ENCODE measurements around the gene RAB20. TPM values are rescaled to one million over a fixed set of nuclear protein-coding genes. Genes with fewer than 3 reads are reported as not detected.

The RAB20 gene
- polyA plus RNA-seq, 6 donors from 2014 or later, result 0.74 to 3.4 (median 2.0) TPM; not detected in 1

- no peak overlapping the region for H3K27ac Mint-ChIP-seq
- no peaks in the 10 kb centered on the region for H3K36me3 Mint-ChIP-seq
- ATAC-seq (ENCODE audit: low read depth in 2 of 2), result no peak
- no peak overlapping the region for H3K4me3 Mint-ChIP-seq
- no peaks in the 10 kb centered on the region for H3K9me3 Mint-ChIP-seq
- H3K4me1 Mint-ChIP-seq, result no peaks in the 10 kb centered on the region
- peaks cover 14 to 31% (median 19%) of the 10 kb centered on the region in 3 donors for H3K27me3 Mint-ChIP-seq
- no peak for DNase-seq
Measured at GRCh38 chr13:110583178-110583865, 21.8 kb upstream of the RAB20 start.

DNA sequence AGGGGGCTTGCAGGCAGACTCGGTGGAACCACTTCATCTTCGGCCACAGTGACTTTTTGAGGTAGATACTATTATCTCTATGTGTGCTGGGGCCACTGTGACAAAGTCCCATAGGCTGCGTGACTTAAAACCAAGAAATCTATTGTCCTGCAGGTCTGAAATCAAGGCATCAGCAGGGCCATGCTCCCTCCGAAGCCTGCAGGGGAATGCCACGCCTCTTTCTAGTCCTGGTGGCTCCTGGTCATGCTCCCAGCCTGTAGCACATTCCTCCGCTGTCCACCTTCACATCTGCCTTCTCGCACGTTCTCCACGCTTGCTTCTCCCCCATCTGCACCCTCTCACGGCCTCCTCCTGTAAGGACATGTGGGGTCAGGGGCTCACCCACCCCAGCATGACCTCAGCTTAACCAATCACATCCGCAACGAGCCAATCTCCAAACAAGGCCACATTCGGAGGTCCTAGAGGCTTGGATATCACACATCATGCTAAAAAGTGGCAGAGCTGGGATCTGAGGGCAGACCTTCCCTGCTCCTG, 21.0 kb upstream of the RAB20 start:
- no peaks in the 10 kb centered on the region for H3K4me1 Mint-ChIP-seq
- H3K27ac Mint-ChIP-seq, result peak overlapping the region in 1 of 6 donors; percentile 59
- H3K36me3 Mint-ChIP-seq, result no peaks in the 10 kb centered on the region
- H3K9me3 Mint-ChIP-seq, result no peaks in the 10 kb centered on the region
- no peak for DNase-seq
- no peak overlapping the region for H3K4me3 Mint-ChIP-seq
- H3K27me3 Mint-ChIP-seq, result peaks cover 14 to 36% (median 23%) of the 10 kb centered on the region in 3 donors
- ATAC-seq (ENCODE audit: low read depth in 2 of 2), result no peak

DNA sequence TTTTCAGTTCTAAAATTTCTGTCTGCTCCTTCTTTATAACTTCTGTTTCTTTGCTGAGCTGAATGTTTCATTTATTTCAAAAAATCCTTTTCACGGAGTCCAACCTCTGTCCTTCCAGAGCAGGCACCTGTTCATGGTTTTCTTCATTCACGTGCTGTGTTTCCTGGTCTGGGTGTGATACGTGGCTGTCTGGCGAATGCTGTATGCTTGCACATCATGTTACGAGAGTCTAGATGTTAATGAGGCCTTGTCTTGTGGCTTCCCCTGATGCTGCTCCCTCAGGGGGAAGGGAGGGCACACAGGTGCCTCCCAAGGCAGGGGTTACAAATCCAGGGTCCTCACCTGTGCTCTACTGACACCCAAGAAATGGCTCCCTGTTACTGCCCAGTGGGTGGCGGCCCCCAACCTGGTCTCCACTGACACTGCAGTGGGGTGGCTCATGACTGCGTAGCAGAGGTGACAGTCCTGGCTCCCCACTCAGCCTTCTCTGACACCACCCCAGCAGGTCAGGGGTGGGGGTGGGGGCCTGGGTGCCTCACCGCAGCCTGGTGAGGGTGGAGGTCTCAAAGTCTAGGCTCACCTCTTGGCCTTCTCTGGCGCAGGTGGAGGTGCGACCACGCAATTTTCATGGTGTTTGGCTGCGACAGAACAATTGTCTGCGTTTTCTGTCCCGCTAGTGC, 20.1 kb upstream of the RAB20 start:
- no peaks in the 10 kb centered on the region for H3K4me1 Mint-ChIP-seq
- no peaks in the 10 kb centered on the region for H3K36me3 Mint-ChIP-seq
- DNase-seq (no peak), ATAC-seq (ENCODE audit: low read depth in 2 of 2) (no peak)
- no peaks in the 10 kb centered on the region for H3K9me3 Mint-ChIP-seq
- peak overlapping the region in 2 of 6 donors; percentile 11 to 75 for H3K27ac Mint-ChIP-seq
- peaks cover 14 to 41% (median 23%) of the 10 kb centered on the region in 3 donors for H3K27me3 Mint-ChIP-seq
- no peak overlapping the region for H3K4me3 Mint-ChIP-seq

- Mint-ChIP-seq H3K27me3 (peaks cover 9 to 35% (median 25%) of the 10 kb centered on the region in 3 donors), H3K4me3 (no peak overlapping the region), H3K4me1 (peaks cover 4 to 5% (median 5%) of the 10 kb centered on the region in 3 donors), H3K36me3 (no peaks in the 10 kb centered on the region), H3K27ac (peak overlapping the region in 1 of 6 donors; percentile 75), H3K9me3 (no peaks in the 10 kb centered on the region)
- DNase-seq (no peak), ATAC-seq (ENCODE audit: low read depth in 2 of 2) (no peak)
Measured at GRCh38 chr13:110580800-110581199, 19.3 kb upstream of the RAB20 start.

GRCh38 chr13:110578363-110578762, 16.8 kb upstream of the RAB20 start:
- peak overlapping the region in 1 of 6 donors; percentile 37 for H3K27ac Mint-ChIP-seq
- DNase-seq (no peak), ATAC-seq (ENCODE audit: low read depth in 2 of 2) (no peak)
- H3K4me3 Mint-ChIP-seq, result no peak overlapping the region
- no peaks in the 10 kb centered on the region for H3K9me3 Mint-ChIP-seq
- H3K4me1 Mint-ChIP-seq, result peaks cover 11 to 12% (median 12%) of the 10 kb centered on the region in 3 donors
- no peaks in the 10 kb centered on the region for H3K36me3 Mint-ChIP-seq
- peaks cover 0 to 43% (median 36%) of the 10 kb centered on the region in 3 donors for H3K27me3 Mint-ChIP-seq

DNA sequence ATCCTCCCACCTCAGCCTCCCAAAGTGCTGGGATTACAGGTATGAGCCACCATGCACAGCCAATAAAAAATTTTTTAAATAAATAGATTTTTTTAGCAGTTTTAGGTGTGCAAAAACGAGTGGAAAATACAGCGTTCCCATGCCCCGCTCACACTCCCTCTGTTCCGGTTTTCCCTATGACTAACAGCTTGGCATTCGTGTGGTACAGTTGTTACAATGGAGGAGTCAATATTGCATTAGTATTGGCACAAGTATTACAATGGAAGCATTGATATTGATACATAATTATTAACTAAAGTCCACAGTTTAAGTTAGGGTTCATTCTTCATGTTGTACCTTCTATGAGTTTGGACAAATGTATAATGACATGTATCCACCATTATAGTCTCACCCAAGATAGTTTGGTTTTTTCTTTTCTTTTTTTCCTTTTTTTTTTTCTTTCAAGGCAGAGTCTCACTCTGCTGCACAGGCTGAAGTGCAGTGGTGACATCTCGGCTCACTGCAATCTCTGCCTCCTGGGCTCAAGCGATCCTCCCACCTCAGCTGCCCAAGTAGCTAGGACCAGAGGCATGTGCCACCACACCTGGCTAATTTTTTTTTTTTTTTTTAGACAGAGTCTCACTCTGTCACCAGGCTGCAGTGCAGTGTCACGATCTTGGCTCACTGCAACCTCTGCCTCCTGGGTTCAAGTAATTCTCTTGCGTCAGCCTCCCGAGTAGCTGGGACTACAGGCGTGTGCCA, 15.4 kb upstream of the RAB20 start:
- ATAC-seq (ENCODE audit: low read depth in 2 of 2), result no peak
- Mint-ChIP-seq H3K27ac (no peak overlapping the region), H3K9me3 (no peaks in the 10 kb centered on the region), H3K4me3 (no peak overlapping the region), H3K36me3 (no peaks in the 10 kb centered on the region), H3K27me3 (peaks cover 0 to 42% (median 41%) of the 10 kb centered on the region in 3 donors), H3K4me1 (peaks cover 11 to 22% (median 12%) of the 10 kb centered on the region in 3 donors)
- DNase-seq, result no peak

DNA sequence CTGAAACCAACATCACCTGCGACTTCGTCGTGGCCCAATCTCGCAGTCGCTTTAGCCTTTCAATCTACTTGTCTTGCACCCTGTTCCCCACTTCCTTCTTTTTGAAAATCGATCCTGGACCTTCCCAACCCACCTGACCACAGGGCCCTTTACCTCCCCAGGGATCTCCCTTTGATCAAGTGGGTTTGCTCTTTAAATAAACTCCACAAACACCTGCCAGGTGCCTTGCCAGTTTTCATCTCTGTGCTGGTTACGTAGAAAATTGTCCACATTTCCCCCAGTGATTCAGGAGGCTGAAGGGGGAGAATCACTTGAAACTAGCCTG, 14.5 kb upstream of the RAB20 start:
- Mint-ChIP-seq H3K4me1 (peaks cover 11 to 25% (median 12%) of the 10 kb centered on the region in 3 donors), H3K36me3 (no peaks in the 10 kb centered on the region), H3K4me3 (peak overlapping the region in 6 of 8 donors; percentile 13 to 59 (median 44)), H3K27me3 (peaks cover 0 to 46% (median 43%) of the 10 kb centered on the region in 3 donors), H3K27ac (peak overlapping the region in 3 of 6 donors; percentile 14 to 75 (median 53)), H3K9me3 (no peaks in the 10 kb centered on the region)
- ATAC-seq (ENCODE audit: low read depth in 2 of 2), result no peak
- no peak for DNase-seq

- Mint-ChIP-seq H3K27ac (peak overlapping the region in 3 of 6 donors; percentile 48 to 75 (median 53)), H3K4me3 (peak overlapping the region in 6 of 8 donors; percentile 13 to 59 (median 44)), H3K36me3 (no peaks in the 10 kb centered on the region), H3K27me3 (peaks cover 0 to 44% (median 42%) of the 10 kb centered on the region in 3 donors), H3K9me3 (no peaks in the 10 kb centered on the region), H3K4me1 (peaks cover 11 to 25% (median 12%) of the 10 kb centered on the region in 3 donors)
- ATAC-seq (ENCODE audit: low read depth in 2 of 2) (peak; percentile 83 to 85), DNase-seq (peak; percentile 21)
Measured at GRCh38 chr13:110575322-110576069, 14.0 kb upstream of the RAB20 start.

DNA sequence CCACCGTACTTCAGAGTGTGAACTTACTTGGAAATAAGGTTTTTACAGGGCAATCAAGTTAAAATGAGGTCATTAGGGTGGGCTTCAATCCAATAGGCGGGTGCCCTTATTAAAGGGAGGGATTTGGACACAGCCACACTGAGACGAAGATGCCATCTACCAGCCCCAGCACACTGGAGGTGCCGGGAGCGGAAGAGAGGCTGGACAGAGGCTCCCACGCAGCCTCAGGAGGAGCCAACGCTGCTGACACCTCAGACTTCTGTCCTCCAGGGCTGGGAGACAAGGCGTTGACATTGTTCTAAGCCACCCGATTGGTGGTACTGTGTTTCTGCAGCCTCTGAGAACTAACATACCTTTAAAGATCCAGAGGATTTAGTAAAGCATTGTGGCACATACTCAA, 12.6 kb upstream of the RAB20 start:
- Mint-ChIP-seq H3K27me3 (peaks cover 0 to 44% (median 36%) of the 10 kb centered on the region in 3 donors), H3K4me3 (no peak overlapping the region), H3K4me1 (peaks cover 11 to 25% (median 12%) of the 10 kb centered on the region in 3 donors), H3K36me3 (no peaks in the 10 kb centered on the region), H3K27ac (no peak overlapping the region), H3K9me3 (no peaks in the 10 kb centered on the region)
- DNase-seq (no peak), ATAC-seq (ENCODE audit: low read depth in 2 of 2) (no peak)

DNA sequence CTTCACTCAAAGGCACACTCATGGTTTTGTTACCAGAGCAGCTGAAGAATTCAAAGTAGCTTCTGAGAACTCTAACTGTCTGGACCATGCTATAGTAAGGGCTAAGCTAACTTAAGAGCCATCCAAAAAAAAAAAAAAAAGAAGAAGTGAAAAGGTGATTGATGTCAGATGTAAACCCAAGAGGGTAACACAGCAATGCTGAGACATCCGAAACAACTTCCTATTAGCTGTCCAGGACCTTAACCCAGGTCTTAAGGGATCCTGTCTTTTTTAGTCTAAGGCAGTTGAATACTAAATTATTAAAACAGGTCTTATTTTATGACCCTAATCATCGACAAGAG, 11.2 kb upstream of the RAB20 start:
- Mint-ChIP-seq H3K4me3 (peak overlapping the region in 1 of 8 donors; percentile 30), H3K27ac (no peak overlapping the region), H3K36me3 (no peaks in the 10 kb centered on the region), H3K27me3 (peaks cover 0 to 37% (median 33%) of the 10 kb centered on the region in 3 donors), H3K9me3 (no peaks in the 10 kb centered on the region), H3K4me1 (peaks cover 11 to 25% (median 12%) of the 10 kb centered on the region in 3 donors)
- no peak for ATAC-seq (ENCODE audit: low read depth in 2 of 2)
- DNase-seq, result no peak

GRCh38 chr13:110571896-110572777, 10.6 kb upstream of the RAB20 start:
- Mint-ChIP-seq H3K27ac (peak overlapping the region in 1 of 6 donors; percentile 87), H3K4me1 (peaks cover 11 to 25% (median 12%) of the 10 kb centered on the region in 3 donors), H3K36me3 (no peaks in the 10 kb centered on the region), H3K4me3 (no peak overlapping the region), H3K27me3 (peaks cover 0 to 37% (median 27%) of the 10 kb centered on the region in 3 donors), H3K9me3 (no peaks in the 10 kb centered on the region)
- DNase-seq, result no peak
- no peak for ATAC-seq (ENCODE audit: low read depth in 2 of 2)

GRCh38 chr13:110570886-110571285, 9.4 kb upstream of the RAB20 start:
- no peak for ATAC-seq (ENCODE audit: low read depth in 2 of 2)
- Mint-ChIP-seq H3K27ac (peak overlapping the region in 1 of 6 donors; percentile 43), H3K4me3 (no peak overlapping the region), H3K36me3 (no peaks in the 10 kb centered on the region), H3K9me3 (no peaks in the 10 kb centered on the region), H3K4me1 (peaks cover 7 to 22% (median 7%) of the 10 kb centered on the region in 3 donors), H3K27me3 (peaks cover 4 to 41% (median 26%) of the 10 kb centered on the region in 3 donors)
- DNase-seq, result no peak

Measured in naive B cell (primary cell).